Hepatocyte (in vitro differentiated cells): ENCODE data around the gene ZNRF4. TPM values are rescaled to one million over a fixed set of nuclear protein-coding genes. Genes with fewer than 3 reads are reported as not detected.
A peak's percentile ranks its signal among the peaks of the same experiment; 100 is the strongest.

Experiments used
- DNase-seq: peaks from one replicate; pipeline ENCODE4 v3.0.0-alpha.2; 2016; ENCODE audit warnings: low spot score
- H2AFZ ChIP-seq: fragments of 200-600 bp; sonication (generic); 2 replicates; pipeline ENCODE4 v1.6.0; 2016; ENCODE audit warnings: antibody characterized with exemption, mild to moderate bottlenecking
- H3K27ac ChIP-seq: fragments of 200-600 bp; sonication (generic); 2 replicates; pipeline ENCODE4 v1.5.1; 2016; ENCODE audit warnings: mild to moderate bottlenecking
- H3K27me3 ChIP-seq: fragments of 200-600 bp; sonication (generic); 2 replicates; pipeline ENCODE4 v1.6.1; 2016
- H3K36me3 ChIP-seq: fragments of 200-600 bp; sonication (generic); replicated peaks from 2 replicates; pipeline ENCODE4 v1.5.1; 2016; ENCODE audit warnings: low read depth; ENCODE audit not compliant: insufficient read depth
- H3K4me1 ChIP-seq: fragments of 200-600 bp; sonication (generic); 2 replicates; pipeline ENCODE4 v1.5.1; 2016; ENCODE audit warnings: mild to moderate bottlenecking, moderate library complexity; ENCODE audit not compliant: insufficient read depth
- H3K4me2 ChIP-seq: fragments of 200-600 bp; sonication (generic); 2 replicates; pipeline ENCODE4 v1.6.0; 2016
- H3K4me3 ChIP-seq: fragments of 200-600 bp; sonication (generic); 2 replicates; pipeline ENCODE4 v1.5.1; 2016; ENCODE audit warnings: mild to moderate bottlenecking
- H3K79me2 ChIP-seq: fragments of 200-600 bp; sonication (generic); 2 replicates; pipeline ENCODE4 v1.6.0; 2017; ENCODE audit warnings: mild to moderate bottlenecking
- H3K9me2 ChIP-seq: fragments of 200-600 bp; sonication (generic); replicated peaks from 2 replicates; pipeline ENCODE4 v1.6.0; 2017; ENCODE audit warnings: mild to moderate bottlenecking; ENCODE audit not compliant: insufficient read depth
- H3K9me3 ChIP-seq: fragments of 200-600 bp; sonication (generic); 2 replicates; pipeline ENCODE4 v1.5.1; 2016; ENCODE audit warnings: low read depth, mild to moderate bottlenecking
- H4K20me1 ChIP-seq: fragments of 200-600 bp; sonication (generic); 2 replicates; pipeline ENCODE4 v1.6.0; 2016; ENCODE audit warnings: mild to moderate bottlenecking; ENCODE audit not compliant: insufficient read depth, poor library complexity, severe bottlenecking
- CTCF ChIP-seq: fragments of 200-600 bp; sonication (generic); IDR thresholded peaks from 2 replicates; pipeline ENCODE4 v1.5.1; 2016; ENCODE audit warnings: antibody characterized with exemption, mild to moderate bottlenecking; ENCODE audit not compliant: poor library complexity
- EZH2 ChIP-seq: fragments of 200-600 bp; sonication (generic); IDR thresholded peaks from 2 replicates; pipeline ENCODE4 v1.6.1; 2016; ENCODE audit warnings: antibody characterized with exemption, mild to moderate bottlenecking, borderline replicate concordance
- EZH2phosphoT487 ChIP-seq: fragments of 200-600 bp; sonication (generic); IDR thresholded peaks from one replicate; pipeline ENCODE4 v1.6.1; 2018; ENCODE audit warnings: antibody characterized with exemption, mild to moderate bottlenecking, low read depth, moderate library complexity; ENCODE audit not compliant: unreplicated experiment, severe bottlenecking
- WGBS: methylation state at CpG from one replicate; pipeline ENCODE4 v1.1.6; 2016; ENCODE audit warnings: low lambda C conversion rate; ENCODE audit errors: missing lambda C conversion rate; 5-methylcytosine and 5-hydroxymethylcytosine counted together
- polyA plus RNA-seq: library from polyadenylated mRNA; unstranded; fragments of >200 nt; fragmentation: Nextera tagmentation; extraction: Ambion mirVana; gene quantifications from 2 replicates; pipeline ENCODE4 v1.2.1, GENCODE V29; 2016
- total RNA-seq: library from RNA; depleted of rRNA; stranded (reverse); fragments of >200 nt; gene quantifications from 2 replicates; pipeline ENCODE4 v1.2.3, GENCODE V29; 2014

Gene ZNRF4
- total and polyA plus RNA-seq, 2 experiments from 2014 or later = not detected

GRCh38 chr19:5478241-5478924, 23.2 kb downstream of the ZNRF4 start:
- Histone ChIP-seq H3K4me1 (no peaks in the 10 kb centered on the region), H3K4me2 (peak overlapping the region; percentile 57), H3K27ac (no peak overlapping the region), H3K9me3 (no peaks in the 10 kb centered on the region), H3K27me3 (peaks cover 14% of the 10 kb centered on the region), H3K9me2 (no peaks in the 10 kb centered on the region), H4K20me1 (no peaks in the 10 kb centered on the region), H3K4me3 (no peak overlapping the region), H3K79me2 (no peaks in the 10 kb centered on the region), H2AFZ (no peak overlapping the region), H3K36me3 (no peaks in the 10 kb centered on the region)
- WGBS = 60% methylated on average over 21 of the region's 32 CpGs
- TF ChIP-seq CTCF (no peak), EZH2 (no peak), EZH2phosphoT487 (no peak)
- DNase-seq = no peak

- H3K9me3 ChIP-seq = no peaks in the 10 kb centered on the region
- TF ChIP-seq CTCF (no peak), EZH2 (no peak), EZH2phosphoT487 (no peak)
- no peaks in the 10 kb centered on the region for H3K9me2 ChIP-seq
- H3K27me3 ChIP-seq = peaks cover 14% of the 10 kb centered on the region
- no peak overlapping the region for H3K4me3 ChIP-seq
- H3K4me1 ChIP-seq = peaks cover 2% of the 10 kb centered on the region
- DNase-seq = no peak
- no peaks in the 10 kb centered on the region for H3K36me3 ChIP-seq
- no peaks in the 10 kb centered on the region for H4K20me1 ChIP-seq
- no peaks in the 10 kb centered on the region for H3K79me2 ChIP-seq
- no peak overlapping the region for H3K27ac ChIP-seq
- no peak overlapping the region for H3K4me2 ChIP-seq
- WGBS = 81% methylated on average over 8 of the region's 8 CpGs
- no peak overlapping the region for H2AFZ ChIP-seq
These were observed 23.8 kb downstream of the ZNRF4 start for GRCh38 chr19:5478925-5479588.

GRCh38 chr19:5479958-5480357, 24.7 kb downstream of the ZNRF4 start:
- no peak overlapping the region for H3K27ac ChIP-seq
- no peaks in the 10 kb centered on the region for H3K36me3 ChIP-seq
- no peak overlapping the region for H2AFZ ChIP-seq
- no peaks in the 10 kb centered on the region for H4K20me1 ChIP-seq
- 61% methylated on average over 14 of the region's 14 CpGs for WGBS
- H3K27me3 ChIP-seq = peaks cover 14% of the 10 kb centered on the region
- H3K4me3 ChIP-seq = no peak overlapping the region
- H3K9me2 ChIP-seq = no peaks in the 10 kb centered on the region
- peaks cover 10% of the 10 kb centered on the region for H3K4me1 ChIP-seq
- no peak for DNase-seq
- TF ChIP-seq EZH2phosphoT487 (no peak), EZH2 (no peak), CTCF (no peak)
- no peak overlapping the region for H3K4me2 ChIP-seq
- H3K9me3 ChIP-seq = no peaks in the 10 kb centered on the region
- H3K79me2 ChIP-seq = no peaks in the 10 kb centered on the region
